ENCODE results near the gene CDYL.

DNA sequence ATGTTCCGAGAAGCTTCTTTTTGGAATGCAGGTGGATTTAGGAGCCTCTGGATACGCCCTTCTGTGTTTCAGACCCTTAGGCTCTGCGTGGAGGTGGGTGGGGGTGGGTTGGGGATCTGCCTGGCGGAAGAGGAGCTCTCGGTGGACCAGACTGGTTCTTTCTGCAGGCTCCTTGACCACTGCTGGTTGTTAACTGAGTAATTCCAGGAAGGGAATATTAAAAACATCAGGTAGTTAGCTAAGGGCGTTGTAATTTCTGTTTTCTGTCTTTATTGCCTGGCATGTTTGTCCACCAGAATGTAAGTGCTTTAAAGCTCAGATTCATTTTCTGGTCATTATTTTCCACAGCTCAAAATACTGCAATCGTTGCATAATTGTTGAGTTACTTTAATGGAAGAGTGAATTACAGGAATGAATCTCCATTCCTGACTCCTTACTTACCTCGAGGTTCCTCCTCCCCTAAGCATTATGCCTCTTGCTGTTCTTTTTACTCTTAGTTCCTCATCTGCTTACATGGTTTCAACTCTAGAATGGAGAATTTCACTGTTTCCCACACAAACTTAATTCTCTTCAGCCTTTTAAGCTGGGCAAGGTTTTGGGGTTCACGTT, 5.9 kb downstream of the CDYL start:
- TF ChIP-seq, protein P1, sequence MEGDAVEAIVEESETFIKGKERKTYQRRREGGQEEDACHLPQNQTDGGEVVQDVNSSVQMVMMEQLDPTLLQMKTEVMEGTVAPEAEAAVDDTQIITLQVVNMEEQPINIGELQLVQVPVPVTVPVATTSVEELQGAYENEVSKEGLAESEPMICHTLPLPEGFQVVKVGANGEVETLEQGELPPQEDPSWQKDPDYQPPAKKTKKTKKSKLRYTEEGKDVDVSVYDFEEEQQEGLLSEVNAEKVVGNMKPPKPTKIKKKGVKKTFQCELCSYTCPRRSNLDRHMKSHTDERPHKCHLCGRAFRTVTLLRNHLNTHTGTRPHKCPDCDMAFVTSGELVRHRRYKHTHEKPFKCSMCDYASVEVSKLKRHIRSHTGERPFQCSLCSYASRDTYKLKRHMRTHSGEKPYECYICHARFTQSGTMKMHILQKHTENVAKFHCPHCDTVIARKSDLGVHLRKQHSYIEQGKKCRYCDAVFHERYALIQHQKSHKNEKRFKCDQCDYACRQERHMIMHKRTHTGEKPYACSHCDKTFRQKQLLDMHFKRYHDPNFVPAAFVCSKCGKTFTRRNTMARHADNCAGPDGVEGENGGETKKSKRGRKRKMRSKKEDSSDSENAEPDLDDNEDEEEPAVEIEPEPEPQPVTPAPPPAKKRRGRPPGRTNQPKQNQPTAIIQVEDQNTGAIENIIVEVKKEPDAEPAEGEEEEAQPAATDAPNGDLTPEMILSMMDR (conservative IDR thresholded peaks at IDR 0.05) = no peak
- no peak for TF ChIP-seq EZH2 (IDR thresholded peaks at IDR 0.05; ENCODE audit: low read depth)

Data from PC-9 (cell line).